DND-41 (cell line): ENCODE results near the gene GART.
A peak's percentile ranks its signal among the peaks of the same experiment; 100 is the strongest.

Source experiments
- ATAC-seq: fragments of 200-7000 bp; cut with Tn5 transposase; 3 replicates; pipeline ENCODE4 v1.9.1; 2021; ENCODE audit warnings: low read depth; ENCODE audit not compliant: insufficient read depth
- DNase-seq: peaks from one replicate; pipeline ENCODE4 v3.0.0-alpha.2; 2020
- H2AFZ ChIP-seq: 2 replicates; pipeline ENCODE4 v1.6.0; 2012; ENCODE audit warnings: low read depth, low read length
- H3K27ac ChIP-seq: 2 replicates; pipeline ENCODE4 v1.5.1; 2012; ENCODE audit warnings: low read length, inconsistent platforms
- H3K27me3 ChIP-seq: fragments of 200-600 bp; sonication (generic); 2 replicates; pipeline ENCODE4 v1.6.0; 2012; ENCODE audit warnings: low read length, mild to moderate bottlenecking, inconsistent platforms; ENCODE audit not compliant: insufficient read depth, poor library complexity
- H3K36me3 ChIP-seq: 2 replicates; pipeline ENCODE4 v1.5.1; 2012; ENCODE audit warnings: low read length, inconsistent platforms; ENCODE audit not compliant: insufficient read depth
- H3K4me1 ChIP-seq: 2 replicates; pipeline ENCODE4 v1.5.1; 2012; ENCODE audit warnings: mild to moderate bottlenecking, low read length; ENCODE audit not compliant: insufficient read depth
- H3K4me2 ChIP-seq: 2 replicates; pipeline ENCODE4 v1.6.0; 2012; ENCODE audit warnings: mild to moderate bottlenecking, moderate library complexity, low read length, inconsistent platforms; ENCODE audit not compliant: insufficient read depth
- H3K4me3 ChIP-seq, 2 experiments: fragments of 200-600 bp in 1 of 2; shearing (Covaris generic) in 1 of 2; 2 replicates each; pipeline ENCODE4 v1.5.1; 2012 to 2016; ENCODE audit warnings: inconsistent platforms in 2 of 2, low read length in 2 of 2, mild to moderate bottlenecking in 2 of 2, low read depth in 1 of 2, moderate library complexity in 1 of 2
- H3K79me2 ChIP-seq: 2 replicates; pipeline ENCODE4 v1.6.0; 2012; ENCODE audit warnings: low read length, inconsistent platforms; ENCODE audit not compliant: insufficient read depth
- H3K9ac ChIP-seq: 2 replicates; pipeline ENCODE4 v1.6.0; 2012; ENCODE audit warnings: low read depth, mild to moderate bottlenecking, inconsistent platforms, low read length, moderate library complexity
- H3K9me3 ChIP-seq: 2 replicates; pipeline ENCODE4 v1.5.1; 2012; ENCODE audit warnings: low read length, moderate library complexity, mild to moderate bottlenecking, inconsistent platforms; ENCODE audit not compliant: insufficient read depth, severe bottlenecking
- H4K20me1 ChIP-seq: 2 replicates; pipeline ENCODE4 v1.6.0; 2012; ENCODE audit warnings: low read length; ENCODE audit not compliant: insufficient read depth
- CTCF ChIP-seq: IDR thresholded peaks from 2 replicates; pipeline ENCODE4 v1.5.1; 2012; ENCODE audit warnings: borderline replicate concordance, low read length, moderate library complexity, mild to moderate bottlenecking; ENCODE audit not compliant: poor library complexity, severe bottlenecking; ENCODE audit errors: extremely low read depth
- EZH2 ChIP-seq: IDR thresholded peaks from 3 replicates; pipeline ENCODE4 v1.6.1; 2012; ENCODE audit warnings: borderline replicate concordance, low read depth, mild to moderate bottlenecking, moderate library complexity, low read length, inconsistent platforms; ENCODE audit not compliant: severe bottlenecking

The GART gene

DNA sequence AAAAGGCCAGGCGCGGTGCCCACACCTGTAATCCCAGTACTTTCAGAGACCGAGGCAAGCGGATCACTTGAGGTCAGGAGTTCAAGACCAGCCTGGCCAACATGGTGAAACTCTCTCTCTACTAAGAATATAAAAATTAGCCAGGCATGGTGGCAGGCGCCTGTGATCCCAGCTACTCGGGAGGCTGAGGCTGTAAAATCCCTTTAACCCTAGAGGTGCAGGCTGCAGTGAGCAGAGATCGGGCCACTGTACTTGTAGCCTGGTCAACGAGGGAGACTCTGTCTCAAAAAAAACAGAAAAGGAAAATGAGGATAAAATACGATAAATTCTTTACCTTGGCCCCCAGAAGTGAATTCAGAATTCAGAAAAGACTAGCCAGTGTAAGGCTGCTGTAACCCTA lies 63.7 kb downstream of the GART start:
- no peaks in the 10 kb centered on the region for H3K27me3 ChIP-seq
- peak overlapping the region; percentile 85 for H3K9ac ChIP-seq
- no peak for DNase-seq
- ATAC-seq, result no peak
- H3K36me3 ChIP-seq, result no peaks in the 10 kb centered on the region
- H3K9me3 ChIP-seq, result peaks cover 3% of the 10 kb centered on the region
- TF ChIP-seq CTCF (no peak), EZH2 (no peak)
- H2AFZ ChIP-seq, result peak overlapping the region; percentile 91; the same call in 1 of the 2 replicates
- no peak overlapping the region for H3K27ac ChIP-seq
- peak overlapping the region; percentile 77 to 78; a peak in 3 of 4 replicates for H3K4me3 ChIP-seq
- peaks cover 4% of the 10 kb centered on the region; the same call in 1 of the 2 replicates for H4K20me1 ChIP-seq
- peaks cover 24% of the 10 kb centered on the region for H3K79me2 ChIP-seq
- H3K4me2 ChIP-seq, result peak overlapping the region; percentile 90
- H3K4me1 ChIP-seq, result peaks cover 18% of the 10 kb centered on the region

- DNase-seq, result no peak
- peaks cover 4% of the 10 kb centered on the region; the same call in 1 of the 2 replicates for H4K20me1 ChIP-seq
- peaks cover 18% of the 10 kb centered on the region for H3K4me1 ChIP-seq
- H3K9me3 ChIP-seq, result peaks cover 3% of the 10 kb centered on the region
- no peaks in the 10 kb centered on the region for H3K36me3 ChIP-seq
- peaks cover 27% of the 10 kb centered on the region for H3K79me2 ChIP-seq
- H3K9ac ChIP-seq, result no peak overlapping the region
- H3K4me2 ChIP-seq, result no peak overlapping the region
- ATAC-seq, result no peak
- no peak overlapping the region for H3K27ac ChIP-seq
- no peak overlapping the region for H3K4me3 ChIP-seq
- H2AFZ ChIP-seq, result no peak overlapping the region
- TF ChIP-seq CTCF (no peak), EZH2 (no peak)
- H3K27me3 ChIP-seq, result no peaks in the 10 kb centered on the region
Observed at GRCh38 chr21:33477066-33477465, 64.9 kb downstream of the GART start.

DNA sequence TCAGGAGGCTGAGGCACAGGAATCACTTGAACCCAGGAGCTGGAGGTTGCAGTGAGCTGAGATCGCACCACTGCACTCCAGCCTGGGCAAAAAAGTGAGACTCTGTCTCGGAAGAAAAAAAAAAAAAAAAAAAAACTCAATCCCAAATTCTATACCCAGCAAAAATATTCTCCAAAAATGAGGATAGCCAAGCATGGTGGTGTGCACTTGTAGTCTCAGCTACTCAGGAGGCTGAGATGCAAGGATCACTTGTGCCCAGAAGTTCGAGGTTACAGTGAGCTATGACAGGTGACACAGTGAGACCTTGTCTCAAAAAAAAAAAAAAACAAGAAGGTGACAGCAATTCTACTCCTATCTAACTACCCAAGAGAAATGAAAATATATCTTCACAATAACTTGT lies 68.6 kb downstream of the GART start:
- Histone ChIP-seq H3K27me3 (no peaks in the 10 kb centered on the region), H3K9ac (no peak overlapping the region), H4K20me1 (peaks cover 1% of the 10 kb centered on the region; the same call in 1 of the 2 replicates), H3K4me2 (no peak overlapping the region), H3K4me3 (no peak overlapping the region), H3K27ac (no peak overlapping the region), H3K79me2 (peaks cover 25% of the 10 kb centered on the region; the same call in 1 of the 2 replicates), H3K9me3 (peaks cover 3% of the 10 kb centered on the region), H2AFZ (no peak overlapping the region), H3K4me1 (peaks cover 3% of the 10 kb centered on the region), H3K36me3 (no peaks in the 10 kb centered on the region)
- ATAC-seq, result no peak
- TF ChIP-seq EZH2 (no peak), CTCF (no peak)
- DNase-seq, result no peak
